Prostate gland (tissue), 2 donors: ENCODE results near the gene PCMTD2.
"Not testable (repeated sequence)": the region's sequence is repeated elsewhere in the genome, so short reads cannot be mapped to it uniquely, and the experiment has no call there.

Experiments
- POLR2A ChIP-seq: fragments of 450-650 bp; IDR thresholded peaks from one replicate; pipeline ENCODE4 v1.6.1; 2016; ENCODE audit warnings: antibody characterized with exemption, mild to moderate bottlenecking
- TF ChIP-seq, protein P1 (sequence below), 4 experiments: fragments of 200-600 bp in 2 of 4; fragments of 450-650 bp in 2 of 4; sonication (generic) in 2 of 4; IDR thresholded peaks; 1 replicate in 3 of 4; 2 replicates in 1 of 4; pipeline ENCODE4 v1.5.1; 2016 to 2019; ENCODE audit warnings: antibody characterized with exemption in 4 of 4, mild to moderate bottlenecking in 2 of 4, moderate library complexity in 2 of 4

- TF ChIP-seq, protein P1, sequence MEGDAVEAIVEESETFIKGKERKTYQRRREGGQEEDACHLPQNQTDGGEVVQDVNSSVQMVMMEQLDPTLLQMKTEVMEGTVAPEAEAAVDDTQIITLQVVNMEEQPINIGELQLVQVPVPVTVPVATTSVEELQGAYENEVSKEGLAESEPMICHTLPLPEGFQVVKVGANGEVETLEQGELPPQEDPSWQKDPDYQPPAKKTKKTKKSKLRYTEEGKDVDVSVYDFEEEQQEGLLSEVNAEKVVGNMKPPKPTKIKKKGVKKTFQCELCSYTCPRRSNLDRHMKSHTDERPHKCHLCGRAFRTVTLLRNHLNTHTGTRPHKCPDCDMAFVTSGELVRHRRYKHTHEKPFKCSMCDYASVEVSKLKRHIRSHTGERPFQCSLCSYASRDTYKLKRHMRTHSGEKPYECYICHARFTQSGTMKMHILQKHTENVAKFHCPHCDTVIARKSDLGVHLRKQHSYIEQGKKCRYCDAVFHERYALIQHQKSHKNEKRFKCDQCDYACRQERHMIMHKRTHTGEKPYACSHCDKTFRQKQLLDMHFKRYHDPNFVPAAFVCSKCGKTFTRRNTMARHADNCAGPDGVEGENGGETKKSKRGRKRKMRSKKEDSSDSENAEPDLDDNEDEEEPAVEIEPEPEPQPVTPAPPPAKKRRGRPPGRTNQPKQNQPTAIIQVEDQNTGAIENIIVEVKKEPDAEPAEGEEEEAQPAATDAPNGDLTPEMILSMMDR (IDR thresholded peaks at IDR 0.05), result not testable (repeated sequence)
- not testable (repeated sequence) for TF ChIP-seq POLR2A
These were observed 59.8 kb downstream of the PCMTD2 start for GRCh38 chr20:64315381-64315780.
